NCI-H1436 (cell line): Measurements from ENCODE around the gene HIVEP2.

Source experiments
- DNase-seq: peaks from one replicate; lab custom pipeline; 2025; lab: John Stamatoyannopoulos, UW

HIVEP2 gene

GRCh38 chr6:142887517-142887916 lies 57.5 kb downstream of the HIVEP2 start:
- no peak for DNase-seq

- DNase-seq: no peak
Observed at GRCh38 chr6:142886431-142887170, 58.4 kb downstream of the HIVEP2 start.

GRCh38 chr6:142885182-142885867 lies 59.7 kb downstream of the HIVEP2 start:
- no peak for DNase-seq

GRCh38 chr6:142884214-142885035 lies 60.6 kb downstream of the HIVEP2 start:
- no peak for DNase-seq

GRCh38 chr6:142883011-142883410 lies 62.0 kb downstream of the HIVEP2 start:
- DNase-seq: no peak

- no peak for DNase-seq
Observed at GRCh38 chr6:142881761-142882160, 63.2 kb downstream of the HIVEP2 start.

- no peak for DNase-seq
Observed at GRCh38 chr6:142881290-142881689, 63.7 kb downstream of the HIVEP2 start.

GRCh38 chr6:142880201-142880600 lies 64.8 kb downstream of the HIVEP2 start:
- no peak for DNase-seq

GRCh38 chr6:142879527-142879926 lies 65.4 kb downstream of the HIVEP2 start:
- DNase-seq: no peak

- DNase-seq: no peak
Observed at GRCh38 chr6:142879076-142879475, 65.9 kb downstream of the HIVEP2 start.

- DNase-seq: no peak
Observed at GRCh38 chr6:142878407-142878806, 66.6 kb downstream of the HIVEP2 start.

- no peak for DNase-seq
Observed at GRCh38 chr6:142874676-142875075, 70.3 kb downstream of the HIVEP2 start.

GRCh38 chr6:142872376-142872775 lies 72.6 kb downstream of the HIVEP2 start:
- no peak for DNase-seq

- no peak for DNase-seq
Observed at GRCh38 chr6:142871910-142872331, 73.1 kb downstream of the HIVEP2 start.

GRCh38 chr6:142870787-142871415 lies 74.1 kb downstream of the HIVEP2 start:
- no peak for DNase-seq

- DNase-seq: no peak
Observed at GRCh38 chr6:142868917-142869316, 76.1 kb downstream of the HIVEP2 start.

GRCh38 chr6:142867988-142868812 lies 76.8 kb downstream of the HIVEP2 start:
- DNase-seq: no peak

GRCh38 chr6:142867355-142867801 lies 77.6 kb downstream of the HIVEP2 start:
- no peak for DNase-seq

- no peak for DNase-seq
Observed at GRCh38 chr6:142863981-142864380, 81.0 kb downstream of the HIVEP2 start.

- DNase-seq: no peak
Observed at GRCh38 chr6:142861711-142862110, 83.3 kb downstream of the HIVEP2 start.

- no peak for DNase-seq
Observed at GRCh38 chr6:142860498-142860897, 84.5 kb downstream of the HIVEP2 start.
